GM23338 (cell line): Measurements from ENCODE around the gene EXOC1L. TPM values are rescaled to one million over a fixed set of nuclear protein-coding genes. Genes with fewer than 3 reads are reported as not detected.

Source experiments
- ATAC-seq: fragments of 200-7000 bp; cut with Tn5 transposase; 3 replicates; pipeline ENCODE4 v1.9.1; 2020
- DNase-seq: peaks from one replicate; pipeline ENCODE4 v3.0.0-alpha.2; 2015; ENCODE audit warnings: low spot score
- H2AFZ ChIP-seq: fragments of 200-600 bp; sonication (generic); 2 replicates; pipeline ENCODE4 v1.8.0; 2016; ENCODE audit warnings: antibody characterized with exemption, mild to moderate bottlenecking, moderate library complexity
- H3F3A ChIP-seq: fragments of 200-600 bp; sonication (generic); replicated peaks from 2 replicates; pipeline ENCODE4 v1.8.0; 2017; ENCODE audit warnings: antibody characterized with exemption, mixed run types, low read depth
- H3K27ac ChIP-seq: fragments of 200-600 bp; sonication (generic); 2 replicates; pipeline ENCODE4 v1.6.1; 2016; ENCODE audit warnings: low read depth
- H3K27me3 ChIP-seq: fragments of 200-600 bp; sonication (generic); 2 replicates; pipeline ENCODE4 v1.8.0; 2016; ENCODE audit warnings: mild to moderate bottlenecking, mixed run types, moderate library complexity; ENCODE audit not compliant: insufficient read depth
- H3K36me3 ChIP-seq: fragments of 200-600 bp; sonication (generic); 2 replicates; pipeline ENCODE4 v1.8.0; 2016; ENCODE audit warnings: mild to moderate bottlenecking; ENCODE audit not compliant: insufficient read depth
- H3K4me1 ChIP-seq: fragments of 200-600 bp; sonication (generic); 2 replicates; pipeline ENCODE4 v1.8.0; 2016; ENCODE audit warnings: mild to moderate bottlenecking, moderate library complexity; ENCODE audit not compliant: insufficient read depth
- H3K4me2 ChIP-seq: fragments of 200-600 bp; sonication (generic); 2 replicates; pipeline ENCODE4 v1.7.1; 2017; ENCODE audit warnings: mixed run types
- H3K4me3 ChIP-seq: fragments of 200-600 bp; sonication (generic); 2 replicates; pipeline ENCODE4 v1.6.1; 2016; ENCODE audit warnings: mixed run types
- H3K79me2 ChIP-seq: fragments of 200-600 bp; sonication (generic); replicated peaks from 2 replicates; pipeline ENCODE4 v1.8.0; 2017; ENCODE audit warnings: mild to moderate bottlenecking; ENCODE audit not compliant: insufficient read depth
- H3K9me2 ChIP-seq: fragments of 200-600 bp; sonication (generic); 2 replicates; pipeline ENCODE4 v1.8.0; 2017; ENCODE audit not compliant: insufficient read depth
- H4K20me1 ChIP-seq: fragments of 200-600 bp; sonication (generic); replicated peaks from 2 replicates; pipeline ENCODE4 v1.8.0; 2017; ENCODE audit warnings: mild to moderate bottlenecking; ENCODE audit not compliant: insufficient read depth
- H3K27ac Mint-ChIP-seq: 2 replicates; pipeline ENCODE4 v1.8.0; 2020; ENCODE audit warnings: inconsistent platforms, mild to moderate bottlenecking, moderate library complexity, mixed read lengths
- H3K27me3 Mint-ChIP-seq: 3 replicates; pipeline ENCODE4 v1.8.0; 2022; ENCODE audit warnings: low read depth, mild to moderate bottlenecking, moderate library complexity, mixed read lengths, inconsistent platforms; ENCODE audit not compliant: insufficient read depth, poor library complexity
- H3K36me3 Mint-ChIP-seq: 3 replicates; pipeline ENCODE4 v1.8.0; 2021; ENCODE audit warnings: low read depth, mild to moderate bottlenecking, inconsistent platforms, moderate library complexity, mixed read lengths
- H3K4me1 Mint-ChIP-seq: 3 replicates; pipeline ENCODE4 v1.8.0; 2020; ENCODE audit warnings: mild to moderate bottlenecking, inconsistent platforms, mixed read lengths
- H3K4me3 Mint-ChIP-seq: 3 replicates; pipeline ENCODE4 v1.8.0; 2021; ENCODE audit warnings: moderate library complexity, mild to moderate bottlenecking, inconsistent platforms, mixed read lengths
- H3K9me3 Mint-ChIP-seq: 3 replicates; pipeline ENCODE4 v1.8.0; 2020; ENCODE audit warnings: moderate library complexity, mild to moderate bottlenecking, inconsistent platforms, mixed read lengths
- CREB1 ChIP-seq: fragments of 250-450 bp; sonication (Bioruptor Pico); IDR thresholded peaks from 2 replicates; pipeline ENCODE4 v1.5.0; 2020; ENCODE audit warnings: low read depth, mild to moderate bottlenecking, moderate library complexity
- EZH2 ChIP-seq: fragments of 200-600 bp; sonication (generic); IDR thresholded peaks from one replicate; pipeline ENCODE4 v1.8.0; 2017; ENCODE audit warnings: antibody characterized with exemption, mild to moderate bottlenecking, low read depth; ENCODE audit not compliant: unreplicated experiment
- JUNB ChIP-seq: IDR thresholded peaks from one replicate; pipeline ENCODE4 v1.6.1; 2016; ENCODE audit warnings: antibody characterized with exemption; ENCODE audit not compliant: unreplicated experiment
- NANOG ChIP-seq: IDR thresholded peaks from 2 replicates; pipeline ENCODE4 v1.6.1; 2016; ENCODE audit warnings: antibody characterized with exemption, borderline replicate concordance
- POLR2AphosphoS5 ChIP-seq: IDR thresholded peaks from 2 replicates; pipeline ENCODE4 v1.6.1; 2016; ENCODE audit warnings: antibody characterized with exemption, low read depth
- ZNF114 ChIP-seq: fragments of 250-450 bp; sonication (Bioruptor Pico); IDR thresholded peaks from 2 replicates; pipeline ENCODE4 v1.5.0; 2020; ENCODE audit warnings: mild to moderate bottlenecking, moderate library complexity
- ZNF331 ChIP-seq: fragments of 250-450 bp; sonication (Bioruptor Pico); IDR thresholded peaks from 2 replicates; pipeline ENCODE4 v1.5.0; 2020; ENCODE audit warnings: low read depth, mild to moderate bottlenecking, moderate library complexity
- polyA plus RNA-seq: library from polyadenylated mRNA; unstranded; fragments of >200 nt; fragmentation: Nextera tagmentation; extraction: Ambion mirVana; gene quantifications from 2 replicates; pipeline ENCODE4 v1.2.1, GENCODE V29; 2016
- total RNA-seq: library from RNA; depleted of rRNA; stranded (reverse); fragments of >200 nt; shearing (Covaris generic); gene quantifications from 2 replicates; pipeline ENCODE4 v1.2.3, GENCODE V29; 2014
- TF ChIP-seq, protein P1 (sequence below), 2 experiments: fragments of 200-600 bp in 1 of 2; sonication (generic) in 1 of 2; conservative IDR thresholded peaks; 2 replicates each; pipeline versions ENCODE4 v1.5.1 to v1.6.1; 2016 to 2017; ENCODE audit warnings: antibody characterized with exemption in 2 of 2, low read depth in 2 of 2, mild to moderate bottlenecking in 2 of 2, moderate library complexity in 1 of 2
- TF ChIP-seq, protein P2 (sequence below): IDR thresholded peaks from one replicate; pipeline ENCODE4 v1.6.1; 2018; ENCODE audit warnings: antibody characterized with exemption; ENCODE audit not compliant: unreplicated experiment
- TF ChIP-seq, protein P3 (sequence below): IDR thresholded peaks from 2 replicates; pipeline ENCODE4 v1.6.1; 2016; ENCODE audit warnings: antibody characterized with exemption

Gene EXOC1L
- total and polyA plus RNA-seq, 2 experiments from 2014 or later, result not detected

DNA sequence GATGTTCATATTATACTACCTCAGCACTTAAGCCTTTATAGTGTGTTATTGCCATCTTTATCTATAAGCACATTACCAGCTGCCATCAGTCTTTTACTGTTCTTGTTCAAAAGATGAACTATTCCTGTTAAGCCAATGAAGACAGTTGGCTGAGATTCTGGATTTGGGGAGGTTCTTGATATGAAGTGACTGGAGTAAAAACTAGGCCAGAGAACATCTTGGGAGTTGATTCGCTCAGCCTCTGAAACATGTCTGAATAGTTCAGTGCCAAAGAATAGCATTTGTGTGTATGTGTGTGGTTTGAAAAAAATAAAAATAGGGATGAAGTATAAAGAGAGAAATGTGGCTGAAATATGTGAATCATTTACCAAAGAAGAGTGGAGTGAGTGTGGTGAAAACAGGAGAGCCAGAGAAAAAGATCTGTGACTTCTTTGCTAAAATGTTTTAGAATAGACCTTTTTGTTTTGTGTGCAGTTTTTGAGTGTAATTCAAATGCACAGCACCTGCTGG, 49.0 kb downstream of the EXOC1L start (continued):
- TF ChIP-seq, protein P1, sequence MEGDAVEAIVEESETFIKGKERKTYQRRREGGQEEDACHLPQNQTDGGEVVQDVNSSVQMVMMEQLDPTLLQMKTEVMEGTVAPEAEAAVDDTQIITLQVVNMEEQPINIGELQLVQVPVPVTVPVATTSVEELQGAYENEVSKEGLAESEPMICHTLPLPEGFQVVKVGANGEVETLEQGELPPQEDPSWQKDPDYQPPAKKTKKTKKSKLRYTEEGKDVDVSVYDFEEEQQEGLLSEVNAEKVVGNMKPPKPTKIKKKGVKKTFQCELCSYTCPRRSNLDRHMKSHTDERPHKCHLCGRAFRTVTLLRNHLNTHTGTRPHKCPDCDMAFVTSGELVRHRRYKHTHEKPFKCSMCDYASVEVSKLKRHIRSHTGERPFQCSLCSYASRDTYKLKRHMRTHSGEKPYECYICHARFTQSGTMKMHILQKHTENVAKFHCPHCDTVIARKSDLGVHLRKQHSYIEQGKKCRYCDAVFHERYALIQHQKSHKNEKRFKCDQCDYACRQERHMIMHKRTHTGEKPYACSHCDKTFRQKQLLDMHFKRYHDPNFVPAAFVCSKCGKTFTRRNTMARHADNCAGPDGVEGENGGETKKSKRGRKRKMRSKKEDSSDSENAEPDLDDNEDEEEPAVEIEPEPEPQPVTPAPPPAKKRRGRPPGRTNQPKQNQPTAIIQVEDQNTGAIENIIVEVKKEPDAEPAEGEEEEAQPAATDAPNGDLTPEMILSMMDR (conservative IDR thresholded peaks at IDR 0.05; ENCODE audit: low read depth in 2 of 2), result no peak
- TF ChIP-seq EZH2, result no peak
- TF ChIP-seq, protein P2, sequence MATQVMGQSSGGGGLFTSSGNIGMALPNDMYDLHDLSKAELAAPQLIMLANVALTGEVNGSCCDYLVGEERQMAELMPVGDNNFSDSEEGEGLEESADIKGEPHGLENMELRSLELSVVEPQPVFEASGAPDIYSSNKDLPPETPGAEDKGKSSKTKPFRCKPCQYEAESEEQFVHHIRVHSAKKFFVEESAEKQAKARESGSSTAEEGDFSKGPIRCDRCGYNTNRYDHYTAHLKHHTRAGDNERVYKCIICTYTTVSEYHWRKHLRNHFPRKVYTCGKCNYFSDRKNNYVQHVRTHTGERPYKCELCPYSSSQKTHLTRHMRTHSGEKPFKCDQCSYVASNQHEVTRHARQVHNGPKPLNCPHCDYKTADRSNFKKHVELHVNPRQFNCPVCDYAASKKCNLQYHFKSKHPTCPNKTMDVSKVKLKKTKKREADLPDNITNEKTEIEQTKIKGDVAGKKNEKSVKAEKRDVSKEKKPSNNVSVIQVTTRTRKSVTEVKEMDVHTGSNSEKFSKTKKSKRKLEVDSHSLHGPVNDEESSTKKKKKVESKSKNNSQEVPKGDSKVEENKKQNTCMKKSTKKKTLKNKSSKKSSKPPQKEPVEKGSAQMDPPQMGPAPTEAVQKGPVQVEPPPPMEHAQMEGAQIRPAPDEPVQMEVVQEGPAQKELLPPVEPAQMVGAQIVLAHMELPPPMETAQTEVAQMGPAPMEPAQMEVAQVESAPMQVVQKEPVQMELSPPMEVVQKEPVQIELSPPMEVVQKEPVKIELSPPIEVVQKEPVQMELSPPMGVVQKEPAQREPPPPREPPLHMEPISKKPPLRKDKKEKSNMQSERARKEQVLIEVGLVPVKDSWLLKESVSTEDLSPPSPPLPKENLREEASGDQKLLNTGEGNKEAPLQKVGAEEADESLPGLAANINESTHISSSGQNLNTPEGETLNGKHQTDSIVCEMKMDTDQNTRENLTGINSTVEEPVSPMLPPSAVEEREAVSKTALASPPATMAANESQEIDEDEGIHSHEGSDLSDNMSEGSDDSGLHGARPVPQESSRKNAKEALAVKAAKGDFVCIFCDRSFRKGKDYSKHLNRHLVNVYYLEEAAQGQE, result no peak
- TF ChIP-seq NANOG, result no peak
- no peak for TF ChIP-seq ZNF114 (CRISPR knock-in tag)
- TF ChIP-seq POLR2AphosphoS5, result no peak
- no peak for TF ChIP-seq CREB1 (CRISPR knock-in tag)
- TF ChIP-seq JUNB, result no peak

DNA sequence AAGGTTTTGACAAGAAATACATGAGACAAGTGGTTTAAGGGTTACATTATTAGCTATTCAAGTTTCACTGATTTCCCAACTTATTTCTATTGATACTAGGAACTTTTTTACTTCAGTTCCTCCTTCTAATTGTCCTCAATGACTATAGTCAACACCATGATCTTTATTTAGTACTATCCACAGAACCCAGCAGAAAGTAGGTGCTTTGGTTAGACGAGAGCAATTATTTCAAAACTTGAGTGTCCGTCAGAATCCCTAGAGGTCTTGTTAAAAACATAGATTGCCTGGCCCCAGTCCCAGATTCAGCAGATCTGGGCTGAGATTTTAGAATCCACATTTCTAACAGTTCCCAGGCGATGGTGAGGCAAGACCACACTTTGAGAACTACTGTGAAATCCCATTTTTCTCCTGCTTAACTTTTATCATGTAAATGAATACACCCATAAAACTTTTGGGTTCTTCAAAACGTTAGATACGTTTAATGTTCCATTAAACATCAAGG, 51.8 kb downstream of the EXOC1L start:
- no peaks in the 10 kb centered on the region for H3F3A ChIP-seq
- no peaks in the 10 kb centered on the region for H3K27me3 Mint-ChIP-seq
- no peaks in the 10 kb centered on the region for H3K9me2 ChIP-seq
- no peaks in the 10 kb centered on the region for H3K4me1 Mint-ChIP-seq
- no peak overlapping the region for H2AFZ ChIP-seq
- ATAC-seq (no peak), DNase-seq (no peak)
- H3K9me3 Mint-ChIP-seq, result no peaks in the 10 kb centered on the region; the same call in 1 of the 3 replicates
- H4K20me1 ChIP-seq, result no peaks in the 10 kb centered on the region
- no peak overlapping the region for H3K27ac Mint-ChIP-seq
- H3K27ac ChIP-seq, result no peak overlapping the region
- no peaks in the 10 kb centered on the region; the same call in 1 of the 2 replicates for H3K36me3 ChIP-seq
- H3K4me3 Mint-ChIP-seq, result no peak overlapping the region
- no peak overlapping the region for H3K4me2 ChIP-seq
- H3K79me2 ChIP-seq, result no peaks in the 10 kb centered on the region
- H3K27me3 ChIP-seq, result no peaks in the 10 kb centered on the region
- H3K4me3 ChIP-seq, result no peak overlapping the region
- H3K4me1 ChIP-seq, result no peaks in the 10 kb centered on the region
- H3K36me3 Mint-ChIP-seq, result peaks cover 20% of the 10 kb centered on the region
- TF ChIP-seq, protein P3, sequence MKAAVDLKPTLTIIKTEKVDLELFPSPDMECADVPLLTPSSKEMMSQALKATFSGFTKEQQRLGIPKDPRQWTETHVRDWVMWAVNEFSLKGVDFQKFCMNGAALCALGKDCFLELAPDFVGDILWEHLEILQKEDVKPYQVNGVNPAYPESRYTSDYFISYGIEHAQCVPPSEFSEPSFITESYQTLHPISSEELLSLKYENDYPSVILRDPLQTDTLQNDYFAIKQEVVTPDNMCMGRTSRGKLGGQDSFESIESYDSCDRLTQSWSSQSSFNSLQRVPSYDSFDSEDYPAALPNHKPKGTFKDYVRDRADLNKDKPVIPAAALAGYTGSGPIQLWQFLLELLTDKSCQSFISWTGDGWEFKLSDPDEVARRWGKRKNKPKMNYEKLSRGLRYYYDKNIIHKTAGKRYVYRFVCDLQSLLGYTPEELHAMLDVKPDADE, result no peak
- TF ChIP-seq ZNF331 (no peak), NANOG (no peak), JUNB (no peak), EZH2 (no peak)
- TF ChIP-seq, protein P1 (conservative IDR thresholded peaks at IDR 0.05; ENCODE audit: low read depth in 2 of 2), result no peak
